Panc1 (cell line): ENCODE data around the gene SEMA5B. TPM values are rescaled to one million over a fixed set of nuclear protein-coding genes. Genes with fewer than 3 reads are reported as not detected.

ENCODE experiments used
- ATAC-seq: fragments of 200-7000 bp; cut with Tn5 transposase; 2 replicates; pipeline ENCODE4 v1.9.1; 2020; ENCODE audit warnings: mild to moderate bottlenecking, moderate library complexity
- BruUV-seq: library from RNA; stranded (reverse); fragments of 400-500 nt; replicated peaks from 2 replicates; lab custom pipeline; 2021; lab: Mats Ljungman, UMichigan
- CTCF ChIA-PET: fragments of 300-600 bp; sonication (Branson Sonifier 250); formaldehyde crosslinking; loops from one replicate; lab custom pipeline; 2022; ENCODE audit warnings: antibody characterized with exemption; lab: Charles Lee
- POLR2A ChIA-PET: fragments of 300-600 bp; sonication (Branson Sonifier 250); formaldehyde crosslinking; loops from one replicate; lab custom pipeline; 2022; ENCODE audit warnings: antibody characterized with exemption; lab: Charles Lee
- DNase-seq: peaks from one replicate; pipeline ENCODE4 v3.0.0-alpha.2; 2010; ENCODE audit warnings: low read depth, low spot score
- H3K27ac ChIP-seq: 2 replicates; pipeline ENCODE4 v1.5.1; 2011; ENCODE audit warnings: mild to moderate bottlenecking, low read length, inconsistent platforms
- H3K27me3 ChIP-seq: fragments of 200-500 bp; sonication (Bioruptor generic); 2 replicates; pipeline ENCODE4 v1.6.0; 2014; ENCODE audit warnings: low read length, inconsistent platforms; ENCODE audit not compliant: control insufficient read depth, insufficient read depth
- H3K36me3 ChIP-seq: fragments of 200-500 bp; sonication (Bioruptor generic); 2 replicates; pipeline ENCODE4 v1.5.1; 2014; ENCODE audit warnings: inconsistent platforms, mild to moderate bottlenecking, low read length, moderate library complexity; ENCODE audit not compliant: control insufficient read depth, insufficient read depth
- H3K4me1 ChIP-seq: 2 replicates; pipeline ENCODE4 v1.5.1; 2011; ENCODE audit warnings: inconsistent platforms, mild to moderate bottlenecking, low read length, moderate library complexity; ENCODE audit not compliant: control insufficient read depth, insufficient read depth
- H3K4me3 ChIP-seq, 2 experiments: 2 replicates each; pipeline ENCODE4 v1.5.1; 2011 to 2012; ENCODE audit warnings: low read depth in 2 of 2, low read length in 2 of 2, mild to moderate bottlenecking in 2 of 2, inconsistent platforms in 1 of 2, moderate library complexity in 1 of 2
- H3K9me3 ChIP-seq: fragments of 200-500 bp; sonication (Bioruptor generic); 2 replicates; pipeline ENCODE4 v1.5.1; 2014; ENCODE audit warnings: low read depth, mild to moderate bottlenecking, inconsistent platforms, low read length, moderate library complexity; ENCODE audit not compliant: control insufficient read depth, insufficient read depth
- POLR2AphosphoS5 ChIP-seq: IDR thresholded peaks from 2 replicates; pipeline ENCODE4 v1.6.1; 2012; ENCODE audit warnings: mild to moderate bottlenecking, low read depth, low read length, moderate library complexity
- SIN3A ChIP-seq: IDR thresholded peaks from 2 replicates; pipeline ENCODE4 v1.6.1; 2012; ENCODE audit warnings: low read depth, mild to moderate bottlenecking, low read length, moderate library complexity, borderline replicate concordance; ENCODE audit not compliant: insufficient read depth
- TCF7L2 ChIP-seq: IDR thresholded peaks from 2 replicates; pipeline ENCODE4 v1.6.1; 2011; ENCODE audit warnings: mild to moderate bottlenecking, low read depth, low read length, inconsistent platforms
- in situ Hi-C: cut with HindIII; loops from 2 replicates; pipeline ENCODE4 v1.10.0; 2016; ENCODE audit warnings: low sequenced_read_pairs, low pct_unique_long_range_greater_than_20kb
- intact Hi-C: fragments of 100-400 bp; cut with micrococcal nuclease; formaldehyde crosslinking; loops from one replicate; pipeline ENCODE4 v1.10.0; 2022; ENCODE audit not compliant: unreplicated experiment
- total RNA-seq: library from RNA; stranded (reverse); gene quantifications from one replicate; pipeline ENCODE4 v1.2.1, GENCODE V29; 2021; ENCODE audit not compliant: unreplicated experiment
- TF ChIP-seq, protein P1 (sequence below): fragments of 450-650 bp; IDR thresholded peaks from 2 replicates; pipeline ENCODE4 v1.5.1; 2017; ENCODE audit warnings: mild to moderate bottlenecking
- TF ChIP-seq, protein P2 (sequence below), 2 experiments: IDR thresholded peaks; 2 replicates each; pipeline ENCODE4 v1.6.1; 2011 to 2012; ENCODE audit warnings: low read depth in 2 of 2, control low read depth in 1 of 2, low read length in 1 of 2, mild to moderate bottlenecking in 1 of 2, moderate library complexity in 1 of 2; ENCODE audit not compliant: insufficient read depth in 1 of 2

SEMA5B gene
- total RNA-seq, 1 experiment from 2014 or later: 1.2 TPM

DNA sequence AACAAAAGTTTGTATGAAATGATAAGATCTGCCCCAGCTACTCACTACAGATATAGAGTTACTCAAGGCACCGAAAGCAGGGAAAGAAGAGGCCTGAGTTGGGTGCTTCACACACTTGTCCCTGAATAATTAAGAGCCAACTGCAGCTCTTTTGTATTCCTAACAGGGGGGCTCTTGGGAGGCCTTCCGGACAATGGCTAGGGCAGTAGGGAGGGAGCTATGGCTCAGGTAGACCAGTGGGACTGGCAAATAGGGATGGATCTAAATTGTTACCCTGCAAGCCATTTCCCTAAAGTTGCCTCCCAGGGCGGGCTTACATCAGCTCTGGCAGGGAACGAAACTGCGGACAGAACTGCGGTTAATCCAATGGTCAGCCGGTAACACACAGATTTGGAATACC is 6.2 kb downstream of the SEMA5B start:
- ChIA-PET CTCF (no interaction called here), POLR2A (no interaction called here)
- Histone ChIP-seq H3K36me3 (no peaks in the 10 kb centered on the region), H3K9me3 (no peaks in the 10 kb centered on the region), H3K27ac (no peak overlapping the region), H3K4me3 (no peak overlapping the region), H3K4me1 (no peaks in the 10 kb centered on the region), H3K27me3 (peaks cover 66% of the 10 kb centered on the region)
- TF ChIP-seq POLR2AphosphoS5: no peak
- no peak for TF ChIP-seq TCF7L2
- TF ChIP-seq, protein P1, sequence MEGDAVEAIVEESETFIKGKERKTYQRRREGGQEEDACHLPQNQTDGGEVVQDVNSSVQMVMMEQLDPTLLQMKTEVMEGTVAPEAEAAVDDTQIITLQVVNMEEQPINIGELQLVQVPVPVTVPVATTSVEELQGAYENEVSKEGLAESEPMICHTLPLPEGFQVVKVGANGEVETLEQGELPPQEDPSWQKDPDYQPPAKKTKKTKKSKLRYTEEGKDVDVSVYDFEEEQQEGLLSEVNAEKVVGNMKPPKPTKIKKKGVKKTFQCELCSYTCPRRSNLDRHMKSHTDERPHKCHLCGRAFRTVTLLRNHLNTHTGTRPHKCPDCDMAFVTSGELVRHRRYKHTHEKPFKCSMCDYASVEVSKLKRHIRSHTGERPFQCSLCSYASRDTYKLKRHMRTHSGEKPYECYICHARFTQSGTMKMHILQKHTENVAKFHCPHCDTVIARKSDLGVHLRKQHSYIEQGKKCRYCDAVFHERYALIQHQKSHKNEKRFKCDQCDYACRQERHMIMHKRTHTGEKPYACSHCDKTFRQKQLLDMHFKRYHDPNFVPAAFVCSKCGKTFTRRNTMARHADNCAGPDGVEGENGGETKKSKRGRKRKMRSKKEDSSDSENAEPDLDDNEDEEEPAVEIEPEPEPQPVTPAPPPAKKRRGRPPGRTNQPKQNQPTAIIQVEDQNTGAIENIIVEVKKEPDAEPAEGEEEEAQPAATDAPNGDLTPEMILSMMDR: no peak
- TF ChIP-seq, protein P2, sequence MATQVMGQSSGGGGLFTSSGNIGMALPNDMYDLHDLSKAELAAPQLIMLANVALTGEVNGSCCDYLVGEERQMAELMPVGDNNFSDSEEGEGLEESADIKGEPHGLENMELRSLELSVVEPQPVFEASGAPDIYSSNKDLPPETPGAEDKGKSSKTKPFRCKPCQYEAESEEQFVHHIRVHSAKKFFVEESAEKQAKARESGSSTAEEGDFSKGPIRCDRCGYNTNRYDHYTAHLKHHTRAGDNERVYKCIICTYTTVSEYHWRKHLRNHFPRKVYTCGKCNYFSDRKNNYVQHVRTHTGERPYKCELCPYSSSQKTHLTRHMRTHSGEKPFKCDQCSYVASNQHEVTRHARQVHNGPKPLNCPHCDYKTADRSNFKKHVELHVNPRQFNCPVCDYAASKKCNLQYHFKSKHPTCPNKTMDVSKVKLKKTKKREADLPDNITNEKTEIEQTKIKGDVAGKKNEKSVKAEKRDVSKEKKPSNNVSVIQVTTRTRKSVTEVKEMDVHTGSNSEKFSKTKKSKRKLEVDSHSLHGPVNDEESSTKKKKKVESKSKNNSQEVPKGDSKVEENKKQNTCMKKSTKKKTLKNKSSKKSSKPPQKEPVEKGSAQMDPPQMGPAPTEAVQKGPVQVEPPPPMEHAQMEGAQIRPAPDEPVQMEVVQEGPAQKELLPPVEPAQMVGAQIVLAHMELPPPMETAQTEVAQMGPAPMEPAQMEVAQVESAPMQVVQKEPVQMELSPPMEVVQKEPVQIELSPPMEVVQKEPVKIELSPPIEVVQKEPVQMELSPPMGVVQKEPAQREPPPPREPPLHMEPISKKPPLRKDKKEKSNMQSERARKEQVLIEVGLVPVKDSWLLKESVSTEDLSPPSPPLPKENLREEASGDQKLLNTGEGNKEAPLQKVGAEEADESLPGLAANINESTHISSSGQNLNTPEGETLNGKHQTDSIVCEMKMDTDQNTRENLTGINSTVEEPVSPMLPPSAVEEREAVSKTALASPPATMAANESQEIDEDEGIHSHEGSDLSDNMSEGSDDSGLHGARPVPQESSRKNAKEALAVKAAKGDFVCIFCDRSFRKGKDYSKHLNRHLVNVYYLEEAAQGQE (IDR thresholded peaks at IDR 0.05; ENCODE audit: insufficient read depth in 1 of 2, low read depth in 2 of 2, low read length in 1 of 2): no peak
- TF ChIP-seq SIN3A: no peak
- intact Hi-C loops (loop anchor here (10.0 kb wide), 1 partner anchor 267 kb away; no protein-coding TSS in a partner anchor), in situ Hi-C loops (no loop called here)
- ATAC-seq (no peak), DNase-seq (no peak)
- BruUV-seq: no TSS peak

DNA sequence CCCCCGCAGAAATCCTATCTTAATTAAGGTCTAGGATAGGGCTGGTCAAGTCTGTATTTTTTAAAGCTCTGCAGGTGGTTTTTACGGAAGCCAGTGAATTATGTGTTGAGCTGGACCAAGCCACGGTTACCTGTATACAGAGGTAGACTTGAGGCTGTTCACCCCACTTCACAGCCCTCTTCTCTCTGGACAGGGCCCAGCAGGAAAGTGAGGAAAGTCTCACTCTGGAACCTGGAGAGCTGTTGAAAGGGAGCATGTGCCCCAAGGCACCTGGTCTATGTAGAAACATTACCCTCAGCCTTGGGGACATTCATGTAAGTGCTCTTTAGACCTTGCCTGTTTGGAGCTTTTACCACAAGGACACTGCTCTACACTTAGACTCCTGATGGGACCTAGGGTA is 6.9 kb downstream of the SEMA5B start:
- TF ChIP-seq POLR2AphosphoS5 (no peak), SIN3A (no peak), TCF7L2 (no peak)
- TF ChIP-seq, protein P2 (IDR thresholded peaks at IDR 0.05; ENCODE audit: insufficient read depth in 1 of 2, low read depth in 2 of 2, low read length in 1 of 2): no peak
- TF ChIP-seq, protein P1: no peak
- ChIA-PET CTCF (no interaction called here), POLR2A (no interaction called here)
- no peak overlapping the region for H3K27ac ChIP-seq
- no peaks in the 10 kb centered on the region for H3K4me1 ChIP-seq
- no TSS peak for BruUV-seq
- ATAC-seq (no peak), DNase-seq (no peak)
- no peaks in the 10 kb centered on the region for H3K9me3 ChIP-seq
- H3K4me3 ChIP-seq: no peak overlapping the region
- intact Hi-C loops (loop anchor here (10.0 kb wide), 1 partner anchor 266 kb away; no protein-coding TSS in a partner anchor), in situ Hi-C loops (no loop called here)
- H3K27me3 ChIP-seq: peaks cover 62% of the 10 kb centered on the region
- no peaks in the 10 kb centered on the region for H3K36me3 ChIP-seq
